Raji (cell line): ENCODE results near the gene CRISP3.

ENCODE experiments used
- POLR2A ChIP-seq: IDR thresholded peaks from 2 replicates; pipeline ENCODE4 v1.6.1; 2011; ENCODE audit warnings: low read depth, low read length, control low read depth; ENCODE audit not compliant: insufficient read depth

The CRISP3 gene

DNA sequence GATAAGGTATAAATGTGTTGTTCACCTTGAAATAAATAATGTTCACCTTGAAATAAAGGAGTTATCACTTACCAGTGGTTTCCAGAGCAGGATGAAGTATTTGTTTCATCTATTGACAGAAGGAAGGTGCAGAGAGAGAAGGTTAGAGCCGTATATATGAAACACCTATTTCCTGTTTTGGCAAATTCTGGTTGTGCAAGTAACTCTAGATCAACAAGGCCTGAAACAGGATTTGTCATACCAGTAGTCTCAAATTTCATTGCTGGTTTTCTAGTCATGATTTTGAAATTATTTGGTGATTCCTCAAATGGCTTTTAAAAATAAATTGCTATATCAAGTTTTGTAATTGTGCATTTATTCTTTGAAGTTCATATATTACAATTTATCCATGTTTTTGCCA is at the start of gene CRISP3:
CRISP3 (minus strand) TSS at position 130 of the 400 bp plus-strand sequence; CDS start at position 109, 21 bp downstream.
- TF ChIP-seq POLR2A = no peak

- TF ChIP-seq POLR2A = no peak
Observed at GRCh38 chr6:49790341-49790740, 46.2 kb upstream of the CRISP3 start.

DNA sequence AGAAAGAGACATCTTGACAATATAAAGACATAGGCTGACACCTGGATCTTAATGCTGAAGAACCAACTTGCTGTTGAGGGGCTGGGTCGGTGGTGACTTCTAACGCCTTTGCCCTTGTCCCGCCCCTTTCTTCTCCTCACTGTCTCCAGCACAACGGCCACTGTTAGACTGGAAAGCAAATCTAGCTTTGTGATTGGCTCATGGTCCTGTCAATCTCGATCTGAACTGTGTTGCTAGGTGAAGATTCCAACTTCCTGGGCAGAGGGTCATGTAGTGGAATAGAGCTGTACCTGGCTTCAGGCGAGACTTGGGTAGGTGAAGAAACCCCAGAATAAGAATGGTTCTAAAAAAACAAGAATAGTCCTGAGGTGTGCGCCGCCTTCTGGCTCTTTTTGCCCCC is 43.0 kb upstream of the CRISP3 start, which contains the start of gene PGK2:
PGK2 (minus strand) TSS at position 110 of the 400 bp plus-strand sequence; CDS start at position 12, 98 bp downstream.
- no peak for TF ChIP-seq POLR2A

DNA sequence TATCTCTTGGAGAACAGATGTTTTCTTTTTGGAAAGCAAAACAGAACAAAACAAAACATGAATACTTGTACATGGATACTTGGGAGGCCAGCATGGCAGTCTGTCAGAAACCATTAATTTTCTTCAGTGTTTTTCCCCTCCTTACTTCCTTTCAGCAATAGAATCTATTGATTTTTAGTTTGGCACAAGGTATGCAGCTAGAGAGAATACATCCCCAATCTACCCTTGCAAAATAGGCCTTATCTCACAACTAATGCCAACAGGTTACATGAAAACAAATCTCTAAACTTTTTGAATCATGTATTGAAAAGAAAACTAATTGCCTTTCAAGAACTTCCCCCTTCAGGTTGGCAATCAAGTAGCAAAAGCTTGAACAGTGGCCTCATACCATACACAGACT is 40.1 kb upstream of the CRISP3 start:
- TF ChIP-seq POLR2A = no peak

DNA sequence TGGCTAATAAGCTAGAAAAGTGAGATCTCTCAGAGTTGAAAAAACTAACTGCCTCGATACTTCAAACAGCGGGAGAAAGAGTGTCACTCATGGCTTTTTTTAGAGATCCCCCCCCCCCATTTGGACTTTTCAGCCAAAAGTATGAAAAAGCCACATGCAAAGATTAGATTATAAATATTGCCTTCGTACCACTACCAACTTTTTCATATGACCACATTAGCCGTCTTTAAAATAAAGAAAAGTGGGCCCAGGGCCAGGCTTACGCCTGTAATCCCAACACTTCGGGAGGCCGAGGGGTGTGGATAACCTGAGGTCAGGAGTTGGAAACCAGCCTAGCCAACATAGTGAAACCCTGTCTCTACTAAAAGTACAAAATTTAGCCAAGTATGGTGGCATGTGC is 38.5 kb upstream of the CRISP3 start:
- no peak for TF ChIP-seq POLR2A

DNA sequence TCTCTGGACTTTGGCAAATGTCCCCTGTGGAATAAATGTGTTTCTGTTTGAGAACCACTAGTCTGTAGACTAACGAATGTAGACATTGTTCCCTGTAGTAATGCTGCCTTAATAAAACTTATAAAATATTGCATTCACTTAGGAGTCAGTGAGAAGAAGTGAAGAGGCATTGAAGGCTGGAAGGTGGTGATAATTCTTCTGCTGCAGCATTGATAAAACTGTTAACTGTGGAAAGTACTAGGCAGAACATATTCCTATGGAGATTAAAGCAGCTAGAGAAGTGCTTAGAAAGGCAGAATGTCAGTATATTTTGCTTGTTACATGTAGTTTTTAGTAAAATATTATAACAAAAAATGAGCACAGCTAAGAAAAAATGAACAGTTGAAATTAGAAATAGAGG is 38.1 kb upstream of the CRISP3 start:
- no peak for TF ChIP-seq POLR2A

DNA sequence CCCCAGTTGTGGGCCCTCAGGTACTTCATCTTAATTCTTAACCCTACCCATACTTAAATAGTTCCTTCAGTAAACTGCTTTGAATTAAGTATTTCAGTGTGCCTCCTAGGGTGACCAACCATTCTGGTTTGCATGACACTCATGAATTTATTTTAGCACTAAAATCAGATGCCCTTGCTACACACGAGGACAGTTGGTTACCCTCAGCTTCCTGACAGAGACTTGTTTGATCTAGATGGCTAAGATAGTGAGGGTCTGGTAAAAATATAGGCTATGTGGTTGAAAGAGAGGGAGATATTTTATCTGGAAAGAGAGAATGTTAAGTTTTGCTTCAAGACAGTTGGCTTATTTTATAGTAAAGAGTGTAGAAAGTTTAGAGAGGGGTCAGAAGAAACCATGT is 32.3 kb upstream of the CRISP3 start:
- TF ChIP-seq POLR2A = no peak

GRCh38 chr6:49775043-49775442 is 30.9 kb upstream of the CRISP3 start:
- TF ChIP-seq POLR2A = no peak

DNA sequence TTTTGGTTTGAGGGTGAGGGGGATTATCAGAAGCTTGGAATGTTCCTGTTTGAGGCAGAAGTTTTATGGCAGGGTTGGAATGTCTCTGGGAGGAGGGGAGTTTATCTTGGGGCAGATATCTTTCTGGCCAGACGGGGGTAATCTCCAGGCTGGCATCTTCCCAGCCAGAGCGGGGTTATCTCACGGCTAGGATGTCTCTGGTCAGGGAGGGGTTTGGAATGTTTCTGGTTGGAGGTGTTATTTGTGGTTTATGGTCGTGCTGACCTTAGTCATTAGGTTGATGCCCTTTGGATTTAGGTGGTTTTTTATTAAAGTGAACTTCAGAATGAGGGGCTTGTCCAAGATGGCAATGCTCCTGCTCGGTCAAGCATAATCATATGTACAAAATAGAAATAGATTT is 28.1 kb upstream of the CRISP3 start:
- no peak for TF ChIP-seq POLR2A

- TF ChIP-seq POLR2A = no peak
Observed at GRCh38 chr6:49766762-49767161, 22.6 kb upstream of the CRISP3 start.

GRCh38 chr6:49764571-49765236 is 20.5 kb upstream of the CRISP3 start:
- TF ChIP-seq POLR2A = no peak

GRCh38 chr6:49743429-49743828 is 759 bp downstream of the CRISP3 start:
- TF ChIP-seq POLR2A = no peak

DNA sequence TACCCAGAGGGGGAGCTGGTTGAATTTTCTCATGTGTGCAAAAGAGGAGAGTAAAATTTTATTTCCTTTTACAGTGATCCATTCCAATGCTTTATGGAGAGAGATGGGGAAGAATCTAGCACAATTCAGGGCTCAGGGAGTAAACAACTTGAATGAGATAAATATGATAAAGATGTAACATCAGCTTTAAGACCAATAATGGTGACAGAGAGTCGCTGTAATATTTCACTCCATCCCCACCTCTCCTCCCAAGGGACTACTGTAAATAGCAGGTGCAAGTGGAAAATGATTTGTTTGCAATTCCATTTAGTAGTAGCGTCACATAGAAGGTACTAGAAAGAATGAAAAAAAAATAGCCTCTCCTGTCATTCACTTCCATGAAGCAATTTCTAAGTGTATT is 4.8 kb downstream of the CRISP3 start:
- TF ChIP-seq POLR2A = no peak

DNA sequence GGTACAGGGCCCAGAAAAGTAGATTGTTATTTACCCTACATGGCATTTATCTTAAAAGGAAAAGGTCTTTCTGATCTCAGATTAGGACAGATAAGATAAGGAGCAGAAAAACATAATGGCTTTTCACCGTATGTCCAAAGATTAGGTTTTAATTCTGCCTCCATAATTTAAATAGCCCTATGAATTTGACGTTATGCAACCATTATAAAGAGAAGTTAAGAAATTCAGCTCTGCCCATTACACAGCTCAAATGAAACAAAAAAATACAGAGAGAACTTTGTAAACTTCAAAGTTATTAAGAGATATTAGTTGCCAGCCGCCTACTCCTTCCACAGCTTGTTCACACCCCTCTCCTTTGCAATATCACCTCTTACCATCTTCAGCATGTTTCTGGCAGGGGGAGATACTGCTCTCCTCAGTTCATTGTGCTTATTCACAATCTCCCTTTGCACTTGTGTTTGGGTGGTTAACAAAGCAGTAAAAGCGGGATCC is 8.1 kb downstream of the CRISP3 start:
- TF ChIP-seq POLR2A = no peak

DNA sequence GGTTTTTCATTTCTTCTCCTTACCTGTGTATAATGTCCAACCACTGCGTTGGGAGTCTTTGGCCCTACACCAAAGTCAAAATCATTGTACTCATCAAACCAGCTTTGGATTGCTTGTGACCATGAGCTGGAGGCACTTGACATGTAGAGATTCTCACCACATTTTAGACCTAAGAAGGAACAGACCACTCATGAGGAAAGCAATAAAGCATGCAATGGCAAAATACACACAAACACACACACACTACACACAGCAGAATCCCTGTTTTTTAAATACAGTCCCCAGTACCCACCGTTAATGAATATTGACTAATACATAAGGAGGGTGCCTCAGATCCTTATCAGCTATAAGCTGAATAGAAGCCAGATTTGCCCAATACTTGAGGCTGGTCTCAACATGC is 10.5 kb downstream of the CRISP3 start:
- no peak for TF ChIP-seq POLR2A

DNA sequence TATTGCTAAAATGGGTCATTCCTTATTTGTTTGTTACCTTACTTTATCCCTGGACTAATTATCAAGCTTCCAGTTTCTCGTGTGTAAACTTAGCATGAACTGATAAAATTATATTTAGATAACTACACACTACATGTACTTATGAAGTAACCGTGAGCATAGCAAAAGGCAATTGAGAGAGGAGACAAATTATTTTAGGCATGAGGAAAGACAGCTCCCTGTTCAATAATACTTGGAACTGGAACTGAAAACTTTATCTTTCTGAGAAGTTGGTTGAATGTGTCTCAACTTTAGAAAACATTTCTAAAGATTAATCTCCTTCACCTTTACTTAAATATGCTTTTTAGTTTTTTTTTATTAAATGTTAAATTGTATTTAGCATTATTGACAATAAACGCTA is 11.4 kb downstream of the CRISP3 start:
- no peak for TF ChIP-seq POLR2A

GRCh38 chr6:49730251-49730650 is 13.9 kb downstream of the CRISP3 start:
- TF ChIP-seq POLR2A = no peak

GRCh38 chr6:49721297-49721696 is 22.9 kb downstream of the CRISP3 start:
- TF ChIP-seq POLR2A = no peak

- no peak for TF ChIP-seq POLR2A
Observed at GRCh38 chr6:49720372-49720771, 23.8 kb downstream of the CRISP3 start.
